CD1c-positive myeloid dendritic cell (primary cell): ENCODE measurements around the gene SNX25.
A peak's percentile ranks its signal among the peaks of the same experiment; 100 is the strongest.

Source experiments
- DNase-seq: peaks from one replicate; pipeline ENCODE4 v3.0.0-alpha.2; 2016; ENCODE audit errors: extremely low spot score

The SNX25 gene

GRCh38 chr4:185411849-185412248 is 202.5 kb downstream of the SNX25 start:
- peak; percentile 68 for DNase-seq

GRCh38 chr4:185412412-185412811 is 203.0 kb downstream of the SNX25 start:
- DNase-seq, result no peak
